Measurements from ENCODE around the gene LRRN3.

DNA sequence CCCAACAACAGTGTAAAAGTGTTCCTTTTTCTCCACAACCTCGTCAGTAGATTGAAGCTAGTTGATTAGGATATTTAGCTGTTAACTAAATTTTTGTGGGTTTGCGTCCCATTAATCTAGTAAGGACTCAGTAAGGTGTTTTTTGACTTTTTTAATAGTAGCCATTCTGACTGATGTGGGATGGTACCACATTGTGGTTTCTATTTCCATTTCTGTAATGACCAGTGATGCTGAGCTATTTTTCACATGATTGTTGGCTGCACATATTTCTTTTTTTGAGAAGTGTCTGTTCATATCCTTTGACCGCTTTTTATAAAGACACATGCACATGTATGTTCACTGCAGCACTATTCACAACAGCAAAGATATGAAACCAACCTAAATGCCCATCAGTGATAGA, 5.6 kb upstream of the LRRN3 start:
- TF ChIP-seq CTCF (IDR thresholded peaks at IDR 0.05): no peak
- TF ChIP-seq POLR2A (IDR thresholded peaks at IDR 0.05): no peak
- no peak for TF ChIP-seq EP300 (IDR thresholded peaks at IDR 0.05)
- no peak for TF ChIP-seq POLR2AphosphoS5 (IDR thresholded peaks at IDR 0.05)

Data from upper lobe of left lung (tissue), 4 donors.